CD14-positive monocyte (primary cell): ENCODE measurements around the gene GOLGA3. TPM values are rescaled to one million over a fixed set of nuclear protein-coding genes. Genes with fewer than 3 reads are reported as not detected.

Experiments used
- DNase-seq, 3 donors: peaks; one replicate each; pipeline ENCODE4 v3.0.0-alpha.2; 2011 to 2022
- H2AFZ ChIP-seq: 2 replicates; pipeline ENCODE4 v1.6.0; 2012; ENCODE audit warnings: mild to moderate bottlenecking, low read depth, low read length, inconsistent platforms; ENCODE audit not compliant: insufficient read depth, poor library complexity, severe bottlenecking
- H3K27ac ChIP-seq, 2 donors: 1 replicate in 1 of 2; 2 replicates in 1 of 2; pipeline ENCODE4 v1.5.1; 2012 to 2013; ENCODE audit warnings: low read length in 2 of 2, control low read depth in 1 of 2, inconsistent platforms in 1 of 2, low read depth in 1 of 2, mild to moderate bottlenecking in 1 of 2
- H3K27me3 ChIP-seq, 2 donors: one replicate each; pipeline versions ENCODE4 v1.6.0 to v1.6.1; 2011 to 2013; ENCODE audit warnings: low read length in 2 of 2; ENCODE audit not compliant: control insufficient read depth in 2 of 2, insufficient read depth in 2 of 2
- H3K36me3 ChIP-seq, 2 donors: replicated peaks in 1 of 2; 1 replicate in 1 of 2; 2 replicates in 1 of 2; pipeline versions ENCODE4 v1.5.1 to v1.6.1; 2012 to 2013; ENCODE audit warnings: low read length in 2 of 2, control low read depth in 1 of 2, inconsistent platforms in 1 of 2, mild to moderate bottlenecking in 1 of 2; ENCODE audit not compliant: insufficient read depth in 2 of 2, control insufficient read depth in 1 of 2
- H3K4me1 ChIP-seq, 2 donors: 1 replicate in 1 of 2; 2 replicates in 1 of 2; pipeline versions ENCODE4 v1.5.1 to v1.6.1; 2012 to 2013; ENCODE audit warnings: low read length in 2 of 2, control low read depth in 1 of 2, inconsistent platforms in 1 of 2, mild to moderate bottlenecking in 1 of 2, moderate library complexity in 1 of 2; ENCODE audit not compliant: insufficient read depth in 2 of 2, control insufficient read depth in 1 of 2
- H3K4me2 ChIP-seq: replicated peaks from 2 replicates; pipeline ENCODE3; 2012; ENCODE audit warnings: low read length, moderate library complexity, mild to moderate bottlenecking; ENCODE audit not compliant: poor library complexity, severe bottlenecking; ENCODE audit errors: extremely low read depth
- H3K4me3 ChIP-seq, 3 experiments: fragments of 200-600 bp in 1 of 3; sonication (generic) in 1 of 3; replicated peaks in 1 of 3; 1 replicate in 2 of 3; 2 replicates in 1 of 3; pipeline ENCODE4 v1.5.1; 2011 to 2013; ENCODE audit warnings: low read length in 3 of 3, mild to moderate bottlenecking in 3 of 3, control low read depth in 2 of 3, low read depth in 2 of 3, inconsistent platforms in 1 of 3, moderate library complexity in 1 of 3
- H3K79me2 ChIP-seq: 2 replicates; pipeline ENCODE4 v1.6.0; 2012; ENCODE audit warnings: mild to moderate bottlenecking, control low read depth, inconsistent platforms, low read length, moderate library complexity; ENCODE audit not compliant: insufficient read depth
- H3K9ac ChIP-seq: 2 replicates; pipeline ENCODE4 v1.6.0; 2017; ENCODE audit warnings: low read length, mild to moderate bottlenecking; ENCODE audit not compliant: insufficient read depth, poor library complexity, severe bottlenecking
- H3K9me3 ChIP-seq, 2 donors: replicated peaks in 1 of 2; 1 replicate in 1 of 2; 2 replicates in 1 of 2; pipeline versions ENCODE4 v1.5.1 to v1.6.1; 2012 to 2013; ENCODE audit warnings: low read length in 2 of 2, control low read depth in 1 of 2; ENCODE audit not compliant: control insufficient read depth in 1 of 2, insufficient read depth in 1 of 2
- H4K20me1 ChIP-seq: 2 replicates; pipeline ENCODE4 v1.6.0; 2012; ENCODE audit warnings: mild to moderate bottlenecking, low read length, control low read depth, moderate library complexity; ENCODE audit not compliant: insufficient read depth
- H3K27ac Mint-ChIP-seq, 7 donors: one replicate each; pipeline ENCODE4 v1.8.0; 2020; ENCODE audit warnings: mild to moderate bottlenecking in 7 of 7, mixed read lengths in 7 of 7, moderate library complexity in 6 of 7, inconsistent platforms in 2 of 7
- H3K27me3 Mint-ChIP-seq, 3 donors: one replicate each; pipeline ENCODE4 v1.8.0; 2021 to 2022; ENCODE audit warnings: low read depth in 3 of 3, mild to moderate bottlenecking in 3 of 3, mixed read lengths in 3 of 3, moderate library complexity in 3 of 3, inconsistent platforms in 1 of 3
- H3K36me3 Mint-ChIP-seq, 2 donors: one replicate each; pipeline ENCODE4 v1.8.0; 2020; ENCODE audit warnings: mixed read lengths in 2 of 2, inconsistent platforms in 1 of 2, mild to moderate bottlenecking in 1 of 2
- H3K4me1 Mint-ChIP-seq: one replicate; pipeline ENCODE4 v1.8.0; 2020; ENCODE audit warnings: mild to moderate bottlenecking, mixed read lengths
- H3K4me3 Mint-ChIP-seq, 2 donors: one replicate each; pipeline ENCODE4 v1.8.0; 2020; ENCODE audit warnings: mild to moderate bottlenecking in 2 of 2, mixed read lengths in 2 of 2, moderate library complexity in 1 of 2
- H3K9me3 Mint-ChIP-seq, 7 donors: one replicate each; pipeline ENCODE4 v1.8.0; 2020 to 2022; ENCODE audit warnings: mixed read lengths in 7 of 7, mild to moderate bottlenecking in 6 of 7, moderate library complexity in 6 of 7, inconsistent platforms in 2 of 7
- WGBS: methylation state at CpG from one replicate; pipeline ENCODE4 v1.1.5; 2013; ENCODE audit warnings: missing lambda C conversion rate; ENCODE audit not compliant: insufficient coverage; 5-methylcytosine and 5-hydroxymethylcytosine counted together
- intact Hi-C, 2 donors: fragments of 100-400 bp; cut with micrococcal nuclease; formaldehyde crosslinking; loops; one replicate each; pipeline versions ENCODE4 v1.15.0 to v1.15.1; 2023
- polyA plus RNA-seq, 3 donors: library from polyadenylated mRNA; depleted of rRNA in 1 of 3; unstranded in 2 of 3; stranded (reverse) in 1 of 3; fragments of 300-500 nt in 2 of 3; fragments of >200 nt in 1 of 3; fragmentation: Illumina TruSeq in 2 of 3; gene quantifications; 1 replicate in 2 of 3; 2 replicates in 1 of 3; pipeline ENCODE4 v1.2.3, GENCODE V29; 2012 to 2021
- TF ChIP-seq, protein P1 (sequence below): fragments of 200-600 bp; IDR thresholded peaks from one replicate; pipeline ENCODE4 v1.8.0; 2022; ENCODE audit warnings: antibody characterized with exemption, mild to moderate bottlenecking

The GOLGA3 gene
- polyA plus RNA-seq, 3 donors, result 1.2 to 12.0 (median 2.4) TPM

DNA sequence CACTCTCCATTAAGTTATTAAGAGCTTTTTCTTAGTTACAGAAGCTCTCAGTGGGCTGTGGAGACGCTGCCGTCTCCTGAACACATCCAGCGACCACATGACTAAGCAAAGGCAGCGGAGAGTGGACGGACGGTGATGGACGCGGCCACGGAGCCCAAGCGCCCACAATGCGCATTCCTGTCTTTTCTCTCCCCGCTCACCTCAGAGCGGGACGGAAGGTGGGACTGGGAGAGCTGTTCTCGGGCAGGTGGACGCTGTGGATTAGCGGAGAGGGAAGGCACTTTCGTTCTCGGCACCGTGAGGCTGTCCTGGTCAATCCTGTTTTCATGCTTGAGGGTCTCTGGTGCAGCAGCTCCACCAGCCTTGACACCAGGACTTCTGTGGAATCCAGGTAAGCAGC, 64.4 kb downstream of the GOLGA3 start:
- DNase-seq, result no peak
- peaks cover 0 to 2% (median 0%) of the 10 kb centered on the region in 7 donors for H3K9me3 Mint-ChIP-seq
- H3K79me2 ChIP-seq, result peaks cover 43% of the 10 kb centered on the region
- H3K4me3 ChIP-seq, result no peak overlapping the region
- H3K4me2 ChIP-seq, result no peak overlapping the region
- peaks cover 0 to 2% (median 0%) of the 10 kb centered on the region in 3 donors for H3K27me3 Mint-ChIP-seq
- H3K4me3 Mint-ChIP-seq, result no peak overlapping the region
- no peak overlapping the region for H2AFZ ChIP-seq
- H4K20me1 ChIP-seq, result peaks cover 14% of the 10 kb centered on the region
- intact Hi-C loops, result loop anchor here (5.0 to 10.0 kb wide), 3 partner anchors 52 to 121 kb away; partner anchors contain the start of genes CHFR (in 1 of the 2), GOLGA3 (in 1 of the 2) and PGAM5 (in 1 of the 2)
- peaks cover 3 to 4% of the 10 kb centered on the region in 2 donors for H3K36me3 Mint-ChIP-seq
- H3K36me3 ChIP-seq, result peaks cover 0 to under 1% of the 10 kb centered on the region in 2 donors
- 97% methylated on average over 20 of the region's 20 CpGs for WGBS
- H3K9me3 ChIP-seq, result no peaks in the 10 kb centered on the region
- TF ChIP-seq, protein P1, sequence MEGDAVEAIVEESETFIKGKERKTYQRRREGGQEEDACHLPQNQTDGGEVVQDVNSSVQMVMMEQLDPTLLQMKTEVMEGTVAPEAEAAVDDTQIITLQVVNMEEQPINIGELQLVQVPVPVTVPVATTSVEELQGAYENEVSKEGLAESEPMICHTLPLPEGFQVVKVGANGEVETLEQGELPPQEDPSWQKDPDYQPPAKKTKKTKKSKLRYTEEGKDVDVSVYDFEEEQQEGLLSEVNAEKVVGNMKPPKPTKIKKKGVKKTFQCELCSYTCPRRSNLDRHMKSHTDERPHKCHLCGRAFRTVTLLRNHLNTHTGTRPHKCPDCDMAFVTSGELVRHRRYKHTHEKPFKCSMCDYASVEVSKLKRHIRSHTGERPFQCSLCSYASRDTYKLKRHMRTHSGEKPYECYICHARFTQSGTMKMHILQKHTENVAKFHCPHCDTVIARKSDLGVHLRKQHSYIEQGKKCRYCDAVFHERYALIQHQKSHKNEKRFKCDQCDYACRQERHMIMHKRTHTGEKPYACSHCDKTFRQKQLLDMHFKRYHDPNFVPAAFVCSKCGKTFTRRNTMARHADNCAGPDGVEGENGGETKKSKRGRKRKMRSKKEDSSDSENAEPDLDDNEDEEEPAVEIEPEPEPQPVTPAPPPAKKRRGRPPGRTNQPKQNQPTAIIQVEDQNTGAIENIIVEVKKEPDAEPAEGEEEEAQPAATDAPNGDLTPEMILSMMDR, result no peak
- H3K27ac Mint-ChIP-seq, result no peak overlapping the region
- no peaks in the 10 kb centered on the region for H3K27me3 ChIP-seq
- H3K27ac ChIP-seq, result no peak overlapping the region
- H3K9ac ChIP-seq, result no peak overlapping the region
- H3K4me1 Mint-ChIP-seq, result peaks cover 58% of the 10 kb centered on the region
- H3K4me1 ChIP-seq, result peaks cover 57 to 69% of the 10 kb centered on the region in 2 donors

DNA sequence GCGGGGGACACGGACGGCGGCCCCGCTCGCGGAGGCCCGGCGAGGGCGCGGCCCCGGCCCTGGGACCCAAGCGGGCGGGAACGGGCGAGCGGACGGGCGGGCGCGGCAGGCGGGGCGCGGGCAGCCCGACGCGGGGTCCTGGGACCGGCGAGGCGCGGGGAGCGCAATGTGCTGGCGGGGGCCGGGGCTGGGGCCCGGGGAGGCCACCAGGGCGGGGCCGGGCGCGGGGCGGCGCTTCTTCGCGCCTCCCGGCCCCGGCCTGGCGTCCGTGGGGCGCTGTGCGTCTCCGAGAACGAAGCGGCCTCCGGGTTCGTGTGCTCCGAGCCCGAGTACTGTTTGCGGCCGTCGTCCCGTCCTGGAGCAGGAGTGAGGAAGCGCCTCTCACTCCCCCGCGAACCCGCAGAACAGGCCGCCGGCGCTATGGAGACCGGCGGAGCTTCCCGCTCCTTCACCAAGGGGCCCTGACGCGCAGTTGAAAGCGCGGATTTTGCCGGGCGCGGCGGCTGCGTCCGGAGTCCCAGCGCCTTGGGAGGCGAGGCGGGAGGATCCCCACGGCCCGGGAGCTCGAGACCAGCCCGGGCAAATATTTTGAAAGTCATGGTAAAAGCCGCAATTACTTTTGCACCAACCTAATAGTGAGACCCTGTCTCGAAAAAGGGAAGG, 66.6 kb downstream of the GOLGA3 start:
- peak overlapping the region; percentile 88 for H3K4me2 ChIP-seq
- H4K20me1 ChIP-seq, result peaks cover 31% of the 10 kb centered on the region
- H3K4me3 ChIP-seq, result peak overlapping the region; percentile 60 to 84 (median 78)
- H3K79me2 ChIP-seq, result peaks cover 57% of the 10 kb centered on the region
- peaks cover 7 to 19% of the 10 kb centered on the region in 2 donors for H3K36me3 Mint-ChIP-seq
- H3K27me3 ChIP-seq, result no peaks in the 10 kb centered on the region
- intact Hi-C loops, result loop anchor here (5.0 to 10.0 kb wide), 3 partner anchors 50 to 123 kb away; partner anchors contain the start of genes CHFR (in 1 of the 2), GOLGA3 (in 1 of the 2) and PGAM5 (in 1 of the 2)
- peak overlapping the region; percentile 88 for H3K9ac ChIP-seq
- H3K9me3 ChIP-seq, result no peaks in the 10 kb centered on the region
- H3K27ac ChIP-seq, result peak overlapping the region; percentile 85 to 91
- H3K4me3 Mint-ChIP-seq, result peak overlapping the region; percentile 76 to 88
- peak; percentile 79 to 88 (median 84) for DNase-seq
- TF ChIP-seq, protein P1, result peak; percentile 25
- H3K9me3 Mint-ChIP-seq, result peaks cover 0 to 2% (median 0%) of the 10 kb centered on the region in 7 donors
- H3K4me1 ChIP-seq, result peaks cover 35 to 47% of the 10 kb centered on the region in 2 donors
- peaks cover 0 to 2% (median 0%) of the 10 kb centered on the region in 3 donors for H3K27me3 Mint-ChIP-seq
- peaks cover 5 to 21% of the 10 kb centered on the region in 2 donors for H3K36me3 ChIP-seq
- H3K4me1 Mint-ChIP-seq, result peaks cover 38% of the 10 kb centered on the region
- peak overlapping the region; percentile 81 to 94 (median 89) for H3K27ac Mint-ChIP-seq
- WGBS, result 0% methylated on average over 84 of the region's 89 CpGs
- H2AFZ ChIP-seq, result peak overlapping the region; percentile 87
